Measurements from ENCODE around the gene SLK. TPM values are rescaled to one million over a fixed set of nuclear protein-coding genes. Genes with fewer than 3 reads are reported as not detected.

Gene SLK
- total RNA-seq, 1 experiment from 2014 or later = 15.6 TPM

DNA sequence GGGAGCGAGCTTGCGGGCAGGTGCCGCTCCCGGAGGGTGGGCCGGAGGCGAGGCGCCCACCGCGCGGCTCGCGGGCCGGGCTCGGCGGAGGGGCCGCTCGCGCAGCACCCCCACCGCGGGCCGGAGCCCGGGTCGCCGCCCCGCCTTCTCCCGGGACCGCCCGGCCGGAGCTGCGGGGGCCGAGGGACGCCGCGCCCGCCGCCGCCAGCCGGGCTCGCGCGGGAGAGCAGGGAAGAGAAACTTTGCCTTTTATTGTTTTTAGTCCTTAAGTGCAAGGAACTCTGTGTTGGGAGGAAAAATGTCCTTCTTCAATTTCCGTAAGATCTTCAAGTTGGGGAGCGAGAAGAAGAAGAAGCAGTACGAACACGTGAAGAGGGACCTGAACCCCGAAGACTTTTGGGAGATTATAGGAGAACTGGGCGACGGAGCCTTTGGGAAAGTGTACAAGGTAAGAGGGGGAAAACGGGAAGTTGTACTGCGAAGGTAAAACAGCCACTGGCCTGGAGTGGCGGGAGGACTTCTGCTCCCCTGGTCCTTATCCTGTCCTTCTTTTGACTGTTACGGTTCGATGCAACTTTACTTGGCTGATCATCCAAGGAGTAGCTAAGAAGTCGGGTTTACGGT, 620 bp downstream of the SLK start:
- DNase-seq = peak; percentile 79
- H3K4me3 ChIP-seq (ENCODE audit: insufficient read depth, low read depth, low read length) = peak overlapping the region; percentile 84
- H3K36me3 ChIP-seq (replicated peaks; ENCODE audit: control insufficient read depth, insufficient read depth, low read length) = no peaks in the 10 kb centered on the region
- peaks cover 4% of the 10 kb centered on the region; the same call in 1 of the 2 replicates for H3K27me3 ChIP-seq (ENCODE audit: control insufficient read depth, insufficient read depth, low read length)

- peaks cover 4% of the 10 kb centered on the region; the same call in 1 of the 2 replicates for H3K27me3 ChIP-seq (ENCODE audit: control insufficient read depth, insufficient read depth, low read length)
- no peaks in the 10 kb centered on the region for H3K36me3 ChIP-seq (replicated peaks; ENCODE audit: control insufficient read depth, insufficient read depth, low read length)
- H3K4me3 ChIP-seq (ENCODE audit: insufficient read depth, low read depth, low read length) = no peak overlapping the region; the same call in 1 of the 2 replicates
- no peak for DNase-seq
These were observed 1.8 kb downstream of the SLK start for GRCh38 chr10:103968441-103969391.

DNA sequence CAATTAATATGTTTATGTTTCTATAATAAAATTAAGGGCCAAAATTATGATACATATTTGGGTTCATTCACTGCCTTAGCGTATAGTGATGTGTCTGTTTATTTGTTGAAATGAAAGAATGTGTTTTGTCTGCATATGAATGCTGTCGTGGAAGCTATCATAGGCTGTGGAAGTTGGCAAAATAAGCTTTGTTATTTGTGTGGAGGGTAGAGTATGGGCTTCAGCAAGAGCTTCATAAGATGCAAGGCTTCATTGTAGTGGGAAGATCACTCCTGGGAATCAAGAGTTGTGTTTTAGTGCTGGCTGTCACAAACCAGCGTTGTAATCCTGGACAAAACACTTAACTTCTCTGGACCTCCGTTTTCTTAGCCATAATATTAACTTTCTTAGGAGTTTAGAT, 2.5 kb downstream of the SLK start:
- Histone ChIP-seq H3K4me3 (ENCODE audit: insufficient read depth, low read depth, low read length) (no peak overlapping the region), H3K36me3 (replicated peaks; ENCODE audit: control insufficient read depth, insufficient read depth, low read length) (no peaks in the 10 kb centered on the region), H3K27me3 (ENCODE audit: control insufficient read depth, insufficient read depth, low read length) (peaks cover 4% of the 10 kb centered on the region; the same call in 1 of the 2 replicates)
- peak; percentile 12 for DNase-seq

DNA sequence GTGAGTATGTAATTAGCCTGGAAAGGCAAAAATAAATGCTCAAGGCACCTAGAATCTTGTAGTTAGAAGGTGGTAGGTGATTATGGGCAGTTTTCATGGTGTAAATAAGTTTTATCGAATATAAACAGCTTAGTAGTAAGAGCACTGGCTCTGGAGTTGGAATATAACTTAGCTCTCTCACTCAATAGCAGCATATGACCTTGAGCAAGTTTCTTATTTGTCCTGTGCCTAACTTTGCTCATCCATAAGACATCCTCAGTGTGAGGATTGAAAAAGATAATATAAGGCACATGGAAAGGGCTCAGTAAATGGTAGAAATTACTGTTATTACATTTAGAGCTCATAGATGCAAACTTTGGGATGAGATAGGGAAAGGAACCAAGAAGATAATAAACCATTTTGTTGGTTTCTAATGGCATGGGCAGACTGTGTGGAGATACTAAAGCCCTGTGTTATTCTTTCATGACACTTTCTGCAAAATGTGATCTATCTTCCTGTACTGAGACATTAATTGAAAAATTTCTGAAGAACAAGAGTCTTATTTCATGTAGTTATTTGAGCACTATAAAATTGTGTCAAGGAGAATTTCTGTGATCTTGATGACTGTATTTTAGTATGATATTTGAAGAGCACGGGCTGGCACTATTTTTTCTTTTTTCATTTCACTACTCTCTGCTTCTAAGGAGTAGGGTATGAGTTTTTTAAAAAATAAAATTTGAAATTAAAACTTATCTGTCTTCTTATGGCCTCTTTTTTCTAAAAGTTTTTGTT, 3.1 kb downstream of the SLK start:
- Histone ChIP-seq H3K27me3 (ENCODE audit: control insufficient read depth, insufficient read depth, low read length) (peaks cover 4% of the 10 kb centered on the region; the same call in 1 of the 2 replicates), H3K4me3 (ENCODE audit: insufficient read depth, low read depth, low read length) (no peak overlapping the region), H3K36me3 (replicated peaks; ENCODE audit: control insufficient read depth, insufficient read depth, low read length) (no peaks in the 10 kb centered on the region)
- DNase-seq = no peak

GRCh38 chr10:103975169-103975568, 8.2 kb downstream of the SLK start:
- no peaks in the 10 kb centered on the region for H3K36me3 ChIP-seq (replicated peaks; ENCODE audit: control insufficient read depth, insufficient read depth, low read length)
- DNase-seq = no peak
- H3K4me3 ChIP-seq (ENCODE audit: insufficient read depth, low read depth, low read length) = no peak overlapping the region
- no peaks in the 10 kb centered on the region for H3K27me3 ChIP-seq (ENCODE audit: control insufficient read depth, insufficient read depth, low read length)

DNA sequence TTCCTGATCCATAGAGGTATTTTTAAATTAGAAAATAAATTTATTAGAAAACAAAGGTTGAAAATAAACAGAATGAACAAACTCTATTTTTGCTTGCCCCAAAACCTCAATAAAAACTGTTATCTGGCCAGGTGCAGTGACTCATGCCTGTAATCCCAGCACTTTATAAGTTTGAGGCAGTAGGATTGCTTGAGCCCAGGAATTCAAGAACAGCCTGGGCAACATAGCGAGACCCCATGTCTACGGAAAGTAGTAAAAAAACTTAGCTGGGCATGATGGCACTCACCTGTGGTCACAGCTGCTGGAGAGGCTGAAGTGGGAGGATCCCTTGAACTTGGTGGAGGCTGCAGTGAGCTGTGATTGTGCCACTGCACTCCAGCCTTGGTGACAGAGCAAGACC, 10.3 kb downstream of the SLK start:
- no peaks in the 10 kb centered on the region for H3K27me3 ChIP-seq (ENCODE audit: control insufficient read depth, insufficient read depth, low read length)
- H3K36me3 ChIP-seq (replicated peaks; ENCODE audit: control insufficient read depth, insufficient read depth, low read length) = no peaks in the 10 kb centered on the region
- DNase-seq = no peak
- H3K4me3 ChIP-seq (ENCODE audit: insufficient read depth, low read depth, low read length) = no peak overlapping the region

DNA sequence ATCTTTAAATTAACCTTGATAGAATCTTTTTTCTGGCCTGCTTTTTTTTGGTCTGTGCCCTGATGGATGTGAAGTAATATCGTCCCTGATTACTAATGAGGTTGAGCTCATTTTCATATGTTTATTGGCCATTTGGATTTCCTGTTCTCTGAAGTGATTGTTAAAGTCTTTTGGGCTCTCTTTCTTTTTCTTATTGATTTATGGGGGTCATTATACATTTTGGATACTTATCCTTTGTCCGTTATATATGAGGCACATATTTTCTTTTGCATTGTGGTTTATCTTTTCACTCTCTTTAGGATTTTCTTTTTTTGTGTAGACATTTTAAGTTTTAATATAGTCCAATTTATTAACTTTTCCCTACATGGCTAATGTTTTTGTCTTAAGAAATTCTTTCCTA, 12.6 kb downstream of the SLK start:
- no peaks in the 10 kb centered on the region for H3K36me3 ChIP-seq (replicated peaks; ENCODE audit: control insufficient read depth, insufficient read depth, low read length)
- DNase-seq = no peak
- H3K4me3 ChIP-seq (ENCODE audit: insufficient read depth, low read depth, low read length) = no peak overlapping the region
- no peaks in the 10 kb centered on the region for H3K27me3 ChIP-seq (ENCODE audit: control insufficient read depth, insufficient read depth, low read length)

DNA sequence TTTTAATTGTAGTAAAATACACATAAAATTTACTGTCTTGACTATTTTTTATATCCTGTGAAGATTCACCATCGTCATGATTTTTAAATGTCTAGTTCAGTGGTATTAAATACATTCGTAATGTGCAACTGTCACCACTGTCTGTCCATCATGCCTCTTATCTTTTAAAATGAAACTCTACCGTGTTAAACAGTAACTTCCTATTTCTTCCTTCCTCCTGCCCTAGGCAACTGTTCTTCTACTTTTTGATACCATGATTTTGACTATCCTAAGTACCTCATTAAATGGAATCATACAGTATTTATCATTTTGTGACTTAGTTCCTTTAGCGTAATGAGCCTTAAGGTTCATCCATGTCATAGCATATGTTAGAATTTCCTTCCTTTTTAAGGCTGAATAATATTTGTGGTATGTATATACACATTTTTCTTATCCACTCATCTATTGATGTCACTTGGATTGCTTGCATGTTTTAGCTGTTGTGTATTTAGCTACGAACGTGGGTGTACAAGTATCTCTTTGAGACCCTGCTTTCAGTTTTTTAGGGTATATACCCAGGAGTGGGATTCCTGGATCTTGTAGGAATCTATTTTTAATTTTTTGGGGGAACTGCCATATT, 13.5 kb downstream of the SLK start:
- H3K4me3 ChIP-seq (ENCODE audit: insufficient read depth, low read depth, low read length) = no peak overlapping the region
- no peaks in the 10 kb centered on the region for H3K27me3 ChIP-seq (ENCODE audit: control insufficient read depth, insufficient read depth, low read length)

GRCh38 chr10:103982639-103983038, 15.7 kb downstream of the SLK start:
- H3K27me3 ChIP-seq (ENCODE audit: control insufficient read depth, insufficient read depth, low read length) = no peaks in the 10 kb centered on the region
- no peak overlapping the region for H3K4me3 ChIP-seq (ENCODE audit: insufficient read depth, low read depth, low read length)
- no peaks in the 10 kb centered on the region for H3K36me3 ChIP-seq (replicated peaks; ENCODE audit: control insufficient read depth, insufficient read depth, low read length)

More for the DNA sequence above, 13.5 kb downstream of the SLK start:
- H3K36me3 ChIP-seq (replicated peaks; ENCODE audit: control insufficient read depth, insufficient read depth, low read length) = no peaks in the 10 kb centered on the region
- DNase-seq = no peak

DNA sequence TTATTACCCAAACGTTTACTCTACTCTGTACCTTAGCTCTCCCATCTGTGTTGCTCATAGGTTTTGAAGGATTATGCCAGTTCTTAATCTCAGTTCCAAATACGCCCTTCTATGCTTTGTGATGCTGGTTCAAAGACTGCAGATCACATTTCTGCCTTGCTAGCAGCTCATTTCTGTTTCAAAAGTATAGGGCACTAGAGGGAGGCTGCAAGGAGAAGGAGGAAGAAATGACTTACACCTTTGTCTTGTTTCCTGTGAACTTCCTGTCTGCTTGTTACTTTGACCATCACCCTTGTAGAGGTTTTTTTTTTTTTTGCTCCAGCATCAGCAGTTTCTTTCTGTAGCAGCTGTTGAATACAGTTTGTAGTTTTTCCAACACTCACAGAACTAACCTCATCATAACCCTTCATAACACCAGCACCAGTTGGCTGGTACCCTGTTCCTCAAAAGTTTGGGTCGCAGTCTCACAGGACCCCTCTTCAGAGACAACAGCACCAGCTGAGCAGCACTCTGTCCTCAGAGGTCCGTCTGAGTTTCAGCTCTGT, 16.5 kb downstream of the SLK start:
- no peak for DNase-seq
- Histone ChIP-seq H3K36me3 (replicated peaks; ENCODE audit: control insufficient read depth, insufficient read depth, low read length) (no peaks in the 10 kb centered on the region), H3K27me3 (ENCODE audit: control insufficient read depth, insufficient read depth, low read length) (no peaks in the 10 kb centered on the region), H3K4me3 (ENCODE audit: insufficient read depth, low read depth, low read length) (no peak overlapping the region)

More at GRCh38 chr10:103982639-103983038, 15.7 kb downstream of the SLK start:
- peak; percentile 64 for DNase-seq

DNA sequence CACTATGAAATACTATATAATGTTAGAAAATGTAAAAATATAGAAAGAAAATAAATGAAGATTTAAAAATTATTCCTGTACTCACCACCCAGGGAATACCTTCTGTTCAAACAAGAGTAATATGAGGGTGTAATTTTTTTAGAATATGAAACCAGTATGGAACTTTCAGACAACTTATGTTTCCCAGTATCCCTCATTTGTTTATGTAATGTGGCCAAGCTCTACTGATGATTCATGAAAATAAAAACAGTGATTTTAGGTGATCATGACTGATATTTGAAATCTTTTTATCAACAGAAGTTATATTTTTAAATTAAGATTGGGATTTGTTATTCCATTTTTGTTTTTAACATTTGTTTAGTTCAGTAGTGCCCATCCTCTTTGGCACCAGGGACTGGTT, 18.8 kb downstream of the SLK start:
- no peak overlapping the region for H3K4me3 ChIP-seq (ENCODE audit: insufficient read depth, low read depth, low read length)
- H3K36me3 ChIP-seq (replicated peaks; ENCODE audit: control insufficient read depth, insufficient read depth, low read length) = no peaks in the 10 kb centered on the region
- DNase-seq = no peak
- no peaks in the 10 kb centered on the region for H3K27me3 ChIP-seq (ENCODE audit: control insufficient read depth, insufficient read depth, low read length)

DNA sequence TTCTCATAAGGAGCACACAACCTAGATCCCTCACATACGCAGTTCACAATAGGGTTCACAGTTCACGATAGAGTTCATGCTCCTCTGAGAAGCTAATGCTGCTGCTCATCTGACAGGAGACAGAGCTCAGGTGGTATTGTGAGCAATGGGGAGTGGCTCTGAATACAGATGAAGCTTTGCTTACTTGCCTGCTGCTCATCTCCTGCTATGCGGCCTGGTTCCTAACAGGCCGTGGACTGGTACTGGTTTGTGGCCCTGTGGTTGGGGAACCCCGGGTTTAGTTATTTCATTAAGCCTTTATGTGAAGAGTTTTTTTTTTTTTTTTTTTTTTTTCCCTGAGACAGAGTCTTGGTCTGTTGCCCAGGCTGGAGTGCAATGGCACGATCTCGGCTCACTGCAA, 19.4 kb downstream of the SLK start:
- no peak for DNase-seq
- no peaks in the 10 kb centered on the region for H3K27me3 ChIP-seq (ENCODE audit: control insufficient read depth, insufficient read depth, low read length)
- no peaks in the 10 kb centered on the region for H3K36me3 ChIP-seq (replicated peaks; ENCODE audit: control insufficient read depth, insufficient read depth, low read length)
- H3K4me3 ChIP-seq (ENCODE audit: insufficient read depth, low read depth, low read length) = no peak overlapping the region

DNA sequence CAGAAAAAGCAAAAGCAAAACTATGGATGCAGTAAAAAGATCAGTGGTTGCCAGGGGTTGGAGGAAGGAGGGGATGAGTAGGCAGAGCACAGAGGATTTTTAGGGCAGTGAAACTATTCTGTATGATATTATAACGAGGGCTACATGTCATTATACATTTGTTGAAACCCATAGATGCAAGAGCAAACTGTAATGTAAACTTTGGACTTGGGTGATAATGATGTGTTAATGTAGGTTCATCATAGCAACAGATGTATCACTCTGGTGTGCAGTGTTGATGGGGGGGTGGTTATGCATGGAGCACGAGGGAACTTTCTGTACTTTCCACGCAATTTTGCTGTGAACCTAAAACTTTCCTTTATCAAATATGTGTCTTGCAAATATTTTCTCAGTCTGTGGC, 23.2 kb downstream of the SLK start:
- Histone ChIP-seq H3K4me3 (ENCODE audit: insufficient read depth, low read depth, low read length) (no peak overlapping the region), H3K27me3 (ENCODE audit: control insufficient read depth, insufficient read depth, low read length) (no peaks in the 10 kb centered on the region), H3K36me3 (replicated peaks; ENCODE audit: control insufficient read depth, insufficient read depth, low read length) (no peaks in the 10 kb centered on the region)
- DNase-seq = no peak

- H3K4me3 ChIP-seq (ENCODE audit: insufficient read depth, low read depth, low read length) = no peak overlapping the region
- no peaks in the 10 kb centered on the region for H3K27me3 ChIP-seq (ENCODE audit: control insufficient read depth, insufficient read depth, low read length)
- H3K36me3 ChIP-seq (replicated peaks; ENCODE audit: control insufficient read depth, insufficient read depth, low read length) = no peaks in the 10 kb centered on the region
- DNase-seq = no peak
These were observed 23.6 kb downstream of the SLK start for GRCh38 chr10:103990531-103990930.

Data from H7 (cell line).